GM23338 (cell line): ENCODE data around the gene CASKIN2. TPM values are rescaled to one million over a fixed set of nuclear protein-coding genes. Genes with fewer than 3 reads are reported as not detected.

ENCODE experiments used
- ATAC-seq: fragments of 200-7000 bp; cut with Tn5 transposase; 3 replicates; pipeline ENCODE4 v1.9.1; 2020
- DNase-seq: peaks from one replicate; pipeline ENCODE4 v3.0.0-alpha.2; 2015; ENCODE audit warnings: low spot score
- H2AFZ ChIP-seq: fragments of 200-600 bp; sonication (generic); 2 replicates; pipeline ENCODE4 v1.8.0; 2016; ENCODE audit warnings: antibody characterized with exemption, mild to moderate bottlenecking, moderate library complexity
- H3F3A ChIP-seq: fragments of 200-600 bp; sonication (generic); replicated peaks from 2 replicates; pipeline ENCODE4 v1.8.0; 2017; ENCODE audit warnings: antibody characterized with exemption, mixed run types, low read depth
- H3K27ac ChIP-seq: fragments of 200-600 bp; sonication (generic); 2 replicates; pipeline ENCODE4 v1.6.1; 2016; ENCODE audit warnings: low read depth
- H3K27me3 ChIP-seq: fragments of 200-600 bp; sonication (generic); 2 replicates; pipeline ENCODE4 v1.8.0; 2016; ENCODE audit warnings: mild to moderate bottlenecking, mixed run types, moderate library complexity; ENCODE audit not compliant: insufficient read depth
- H3K36me3 ChIP-seq: fragments of 200-600 bp; sonication (generic); 2 replicates; pipeline ENCODE4 v1.8.0; 2016; ENCODE audit warnings: mild to moderate bottlenecking; ENCODE audit not compliant: insufficient read depth
- H3K4me1 ChIP-seq: fragments of 200-600 bp; sonication (generic); 2 replicates; pipeline ENCODE4 v1.8.0; 2016; ENCODE audit warnings: mild to moderate bottlenecking, moderate library complexity; ENCODE audit not compliant: insufficient read depth
- H3K4me2 ChIP-seq: fragments of 200-600 bp; sonication (generic); 2 replicates; pipeline ENCODE4 v1.7.1; 2017; ENCODE audit warnings: mixed run types
- H3K4me3 ChIP-seq: fragments of 200-600 bp; sonication (generic); 2 replicates; pipeline ENCODE4 v1.6.1; 2016; ENCODE audit warnings: mixed run types
- H3K79me2 ChIP-seq: fragments of 200-600 bp; sonication (generic); replicated peaks from 2 replicates; pipeline ENCODE4 v1.8.0; 2017; ENCODE audit warnings: mild to moderate bottlenecking; ENCODE audit not compliant: insufficient read depth
- H3K9me2 ChIP-seq: fragments of 200-600 bp; sonication (generic); 2 replicates; pipeline ENCODE4 v1.8.0; 2017; ENCODE audit not compliant: insufficient read depth
- H4K20me1 ChIP-seq: fragments of 200-600 bp; sonication (generic); replicated peaks from 2 replicates; pipeline ENCODE4 v1.8.0; 2017; ENCODE audit warnings: mild to moderate bottlenecking; ENCODE audit not compliant: insufficient read depth
- H3K27ac Mint-ChIP-seq: 2 replicates; pipeline ENCODE4 v1.8.0; 2020; ENCODE audit warnings: inconsistent platforms, mild to moderate bottlenecking, moderate library complexity, mixed read lengths
- H3K27me3 Mint-ChIP-seq: 3 replicates; pipeline ENCODE4 v1.8.0; 2022; ENCODE audit warnings: low read depth, mild to moderate bottlenecking, moderate library complexity, mixed read lengths, inconsistent platforms; ENCODE audit not compliant: insufficient read depth, poor library complexity
- H3K36me3 Mint-ChIP-seq: 3 replicates; pipeline ENCODE4 v1.8.0; 2021; ENCODE audit warnings: low read depth, mild to moderate bottlenecking, inconsistent platforms, moderate library complexity, mixed read lengths
- H3K4me1 Mint-ChIP-seq: 3 replicates; pipeline ENCODE4 v1.8.0; 2020; ENCODE audit warnings: mild to moderate bottlenecking, inconsistent platforms, mixed read lengths
- H3K4me3 Mint-ChIP-seq: 3 replicates; pipeline ENCODE4 v1.8.0; 2021; ENCODE audit warnings: moderate library complexity, mild to moderate bottlenecking, inconsistent platforms, mixed read lengths
- H3K9me3 Mint-ChIP-seq: 3 replicates; pipeline ENCODE4 v1.8.0; 2020; ENCODE audit warnings: moderate library complexity, mild to moderate bottlenecking, inconsistent platforms, mixed read lengths
- CREB1 ChIP-seq: fragments of 250-450 bp; sonication (Bioruptor Pico); IDR thresholded peaks from 2 replicates; pipeline ENCODE4 v1.5.0; 2020; ENCODE audit warnings: low read depth, mild to moderate bottlenecking, moderate library complexity
- EZH2 ChIP-seq: fragments of 200-600 bp; sonication (generic); IDR thresholded peaks from one replicate; pipeline ENCODE4 v1.8.0; 2017; ENCODE audit warnings: antibody characterized with exemption, mild to moderate bottlenecking, low read depth; ENCODE audit not compliant: unreplicated experiment
- EZH2phosphoT487 ChIP-seq: fragments of 200-600 bp; sonication (generic); IDR thresholded peaks from one replicate; pipeline ENCODE4 v1.8.1; 2018; ENCODE audit warnings: antibody characterized with exemption; ENCODE audit not compliant: unreplicated experiment
- JUNB ChIP-seq: IDR thresholded peaks from one replicate; pipeline ENCODE4 v1.6.1; 2016; ENCODE audit warnings: antibody characterized with exemption; ENCODE audit not compliant: unreplicated experiment
- NANOG ChIP-seq: IDR thresholded peaks from 2 replicates; pipeline ENCODE4 v1.6.1; 2016; ENCODE audit warnings: antibody characterized with exemption, borderline replicate concordance
- POLR2AphosphoS5 ChIP-seq: IDR thresholded peaks from 2 replicates; pipeline ENCODE4 v1.6.1; 2016; ENCODE audit warnings: antibody characterized with exemption, low read depth
- REST ChIP-seq: IDR thresholded peaks from one replicate; pipeline ENCODE4 v1.6.1; 2018; ENCODE audit warnings: antibody characterized with exemption; ENCODE audit not compliant: unreplicated experiment
- STAT1 ChIP-seq: IDR thresholded peaks from one replicate; pipeline ENCODE4 v1.6.1; 2016; ENCODE audit warnings: antibody characterized with exemption; ENCODE audit not compliant: unreplicated experiment
- ZNF114 ChIP-seq: fragments of 250-450 bp; sonication (Bioruptor Pico); IDR thresholded peaks from 2 replicates; pipeline ENCODE4 v1.5.0; 2020; ENCODE audit warnings: mild to moderate bottlenecking, moderate library complexity
- ZNF331 ChIP-seq: fragments of 250-450 bp; sonication (Bioruptor Pico); IDR thresholded peaks from 2 replicates; pipeline ENCODE4 v1.5.0; 2020; ENCODE audit warnings: low read depth, mild to moderate bottlenecking, moderate library complexity
- polyA plus RNA-seq: library from polyadenylated mRNA; unstranded; fragments of >200 nt; fragmentation: Nextera tagmentation; extraction: Ambion mirVana; gene quantifications from 2 replicates; pipeline ENCODE4 v1.2.1, GENCODE V29; 2016
- total RNA-seq: library from RNA; depleted of rRNA; stranded (reverse); fragments of >200 nt; shearing (Covaris generic); gene quantifications from 2 replicates; pipeline ENCODE4 v1.2.3, GENCODE V29; 2014

CASKIN2 gene
- total and polyA plus RNA-seq, 2 experiments from 2014 or later = 4.9 to 21.5 TPM

- no peak for TF ChIP-seq CREB1 (CRISPR knock-in tag)
- no peak for TF ChIP-seq REST
- no peak for TF ChIP-seq JUNB
- TF ChIP-seq ZNF114 = no peak
- no peak for TF ChIP-seq EZH2phosphoT487
Observed at GRCh38 chr17:75558666-75559530, 43.6 kb upstream of the CASKIN2 start (continued).

- Mint-ChIP-seq H3K9me3 (no peaks in the 10 kb centered on the region), H3K27ac (no peak overlapping the region), H3K4me1 (peaks cover 7% of the 10 kb centered on the region; the same call in 1 of the 3 replicates), H3K36me3 (no peaks in the 10 kb centered on the region; the same call in 2 of the 3 replicates), H3K27me3 (no peaks in the 10 kb centered on the region), H3K4me3 (no peak overlapping the region)
- H4K20me1 ChIP-seq = no peaks in the 10 kb centered on the region
- no peaks in the 10 kb centered on the region; the same call in 1 of the 2 replicates for H3K4me1 ChIP-seq
- no peaks in the 10 kb centered on the region for H3K79me2 ChIP-seq
- H2AFZ ChIP-seq = no peak overlapping the region
- H3K27me3 ChIP-seq = no peaks in the 10 kb centered on the region
- DNase-seq (no peak), ATAC-seq (no peak; the same call in 2 of the 3 replicates)
- no peak overlapping the region for H3K4me3 ChIP-seq
- H3K36me3 ChIP-seq = no peaks in the 10 kb centered on the region; the same call in 1 of the 2 replicates
- no peaks in the 10 kb centered on the region for H3K9me2 ChIP-seq
- peak overlapping the region; percentile 48; the same call in 1 of the 2 replicates for H3K4me2 ChIP-seq
- no peaks in the 10 kb centered on the region for H3F3A ChIP-seq
- no peak overlapping the region for H3K27ac ChIP-seq
- TF ChIP-seq CREB1 (CRISPR knock-in tag) = no peak
- TF ChIP-seq STAT1 = no peak
- TF ChIP-seq ZNF331 = no peak
- TF ChIP-seq REST = no peak
- no peak for TF ChIP-seq POLR2AphosphoS5
- TF ChIP-seq NANOG = no peak
- no peak for TF ChIP-seq EZH2
Observed at GRCh38 chr17:75557852-75558665, 42.7 kb upstream of the CASKIN2 start.
